Thoracic aorta (tissue), 2 donors: ENCODE measurements around the gene MGA. TPM values are rescaled to one million over a fixed set of nuclear protein-coding genes. Genes with fewer than 3 reads are reported as not detected.

Source experiments
- ATAC-seq: fragments of 150-250 bp; one replicate; pipeline ENCODE4 v1.8.0; 2017; ENCODE audit warnings: low read depth; ENCODE audit not compliant: insufficient number of reproducible peaks, low FRiP score
- DNase-seq: peaks from one replicate; pipeline ENCODE4 v3.0.0-alpha.2; 2020; ENCODE audit warnings: low spot score
- H3K27ac ChIP-seq, 2 donors: fragments of 200-600 bp; sonication (generic); 1 replicate in 1 of 2; 2 replicates in 1 of 2; pipeline ENCODE4 v1.5.1; 2016; ENCODE audit warnings: mild to moderate bottlenecking in 2 of 2, moderate library complexity in 2 of 2
- H3K27me3 ChIP-seq: fragments of 200-600 bp; sonication (generic); replicated peaks from 2 replicates; pipeline ENCODE4 v1.6.0; 2016; ENCODE audit warnings: mild to moderate bottlenecking; ENCODE audit not compliant: insufficient read depth
- H3K36me3 ChIP-seq: fragments of 200-600 bp; sonication (generic); one replicate; pipeline ENCODE4 v1.5.1; 2016
- H3K4me1 ChIP-seq, 2 donors: fragments of 200-600 bp; sonication (generic); 1 replicate in 1 of 2; 2 replicates in 1 of 2; pipeline versions ENCODE4 v1.5.1 to v1.6.0; 2016; ENCODE audit warnings: low read depth in 2 of 2, mild to moderate bottlenecking in 1 of 2; ENCODE audit not compliant: control insufficient read depth in 1 of 2
- H3K4me3 ChIP-seq: fragments of 200-600 bp; sonication (generic); 2 replicates; pipeline ENCODE4 v1.5.1; 2016; ENCODE audit warnings: mild to moderate bottlenecking
- H3K9me3 ChIP-seq: fragments of 200-600 bp; sonication (generic); 2 replicates; pipeline ENCODE4 v1.5.1; 2016
- CTCF ChIP-seq: fragments of 200-600 bp; sonication (generic); IDR thresholded peaks from one replicate; pipeline ENCODE4 v1.5.1; 2019; ENCODE audit warnings: antibody characterized with exemption
- total RNA-seq, 2 donors: library from RNA; depleted of rRNA; stranded (reverse); fragments of >200 nt; gene quantifications; one replicate each; pipeline versions ENCODE4 v1.1.0 to v1.2.3, GENCODE V29; 2016

The MGA gene
- total RNA-seq, 2 donors from 2014 or later = 32.5 to 57.2 TPM

DNA sequence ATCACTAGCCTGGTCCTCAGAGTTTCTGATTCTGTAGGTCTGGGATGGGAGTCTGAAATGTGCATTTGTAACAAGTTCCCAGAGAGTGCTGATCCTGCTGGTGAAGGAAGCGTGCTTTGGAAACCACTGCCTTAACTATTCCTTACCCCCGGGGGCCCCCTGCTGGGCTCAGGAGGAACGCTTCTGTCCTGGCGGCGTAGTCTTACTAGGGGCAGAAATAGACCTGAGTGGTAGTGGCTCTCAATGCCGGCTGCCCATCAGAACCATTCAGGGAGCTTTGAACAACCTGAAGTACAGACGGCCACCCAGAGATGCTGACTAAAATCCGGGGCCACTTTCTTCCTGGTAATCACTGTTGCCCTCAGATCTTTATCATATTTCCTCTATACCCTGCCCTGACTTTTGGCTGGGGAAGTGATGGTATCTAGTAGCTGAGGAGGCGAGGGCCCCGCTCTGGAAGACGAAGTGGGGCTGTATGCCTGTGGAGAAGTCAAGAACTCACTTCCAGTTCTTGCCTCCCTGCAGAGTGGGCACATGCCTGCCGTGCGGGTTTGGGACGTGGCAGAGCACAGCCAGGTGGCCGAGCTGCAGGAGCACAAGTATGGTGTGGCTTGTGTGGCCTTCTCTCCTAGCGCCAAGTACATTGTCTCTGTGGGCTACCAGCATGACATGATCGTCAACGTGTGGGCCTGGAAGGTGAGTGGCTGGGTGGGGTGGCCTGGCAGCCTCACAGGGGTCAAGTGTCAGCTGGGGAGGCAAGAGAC, 151.4 kb downstream of the MGA start:
- no peak overlapping the region for H3K27ac ChIP-seq
- H3K27me3 ChIP-seq = no peaks in the 10 kb centered on the region
- peaks cover 29% of the 10 kb centered on the region for H3K36me3 ChIP-seq
- peak; percentile 45 for DNase-seq
- TF ChIP-seq CTCF = peak; percentile 89
- H3K4me3 ChIP-seq = no peak overlapping the region
- no peaks in the 10 kb centered on the region for H3K9me3 ChIP-seq
- H3K4me1 ChIP-seq = no peaks in the 10 kb centered on the region
- peak; percentile 78 for ATAC-seq

DNA sequence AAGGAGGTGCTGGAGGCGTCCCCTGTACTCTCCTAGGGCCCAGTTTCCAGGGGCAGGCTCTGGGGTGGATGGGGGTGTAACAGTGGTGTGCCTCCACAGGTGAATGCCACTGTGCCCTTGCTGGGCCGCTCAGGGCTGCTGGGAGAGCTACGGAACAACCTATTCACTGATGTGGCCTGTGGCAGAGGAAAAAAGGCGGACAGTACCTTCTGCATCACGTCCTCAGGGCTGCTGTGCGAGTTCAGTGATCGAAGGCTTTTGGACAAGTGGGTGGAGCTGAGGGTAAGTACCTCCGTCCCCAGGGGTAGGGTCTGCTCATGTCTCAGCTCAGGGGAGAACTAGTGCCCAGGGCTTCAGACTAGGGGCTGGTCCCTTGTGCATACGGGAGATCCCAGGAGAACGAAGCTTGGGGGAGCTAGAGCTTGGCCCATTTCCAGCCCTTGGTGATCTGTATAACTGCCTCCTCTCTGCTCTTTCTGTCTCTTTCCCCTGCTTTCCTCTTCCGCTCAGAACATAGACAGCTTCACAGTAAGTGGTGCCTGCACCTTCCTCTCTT, 152.7 kb downstream of the MGA start:
- no peak overlapping the region for H3K27ac ChIP-seq
- H3K36me3 ChIP-seq = peaks cover 41% of the 10 kb centered on the region
- DNase-seq = no peak
- no peaks in the 10 kb centered on the region for H3K27me3 ChIP-seq
- no peak for TF ChIP-seq CTCF
- H3K9me3 ChIP-seq = no peaks in the 10 kb centered on the region
- H3K4me1 ChIP-seq = no peaks in the 10 kb centered on the region
- no peak overlapping the region for H3K4me3 ChIP-seq
- ATAC-seq = no peak

DNA sequence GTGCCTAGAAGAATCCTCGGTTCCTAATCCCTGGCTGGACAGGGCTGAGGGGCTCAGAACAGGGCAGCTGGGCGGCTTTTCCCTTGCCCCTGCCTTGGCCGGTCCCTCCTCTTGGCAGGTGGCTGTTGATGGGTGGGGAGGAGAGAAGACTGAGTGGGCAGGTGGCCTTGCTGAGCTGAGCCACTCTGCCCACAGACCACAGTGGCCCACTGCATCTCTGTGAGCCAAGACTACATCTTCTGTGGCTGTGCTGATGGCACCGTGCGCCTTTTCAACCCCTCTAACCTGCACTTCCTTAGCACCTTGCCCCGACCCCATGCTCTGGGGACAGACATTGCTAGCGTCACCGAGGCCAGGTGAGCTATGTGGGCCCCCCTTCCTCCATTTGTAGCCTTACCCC, 153.2 kb downstream of the MGA start:
- no peaks in the 10 kb centered on the region for H3K27me3 ChIP-seq
- no peaks in the 10 kb centered on the region for H3K9me3 ChIP-seq
- ATAC-seq (no peak), DNase-seq (no peak)
- H3K36me3 ChIP-seq = peaks cover 46% of the 10 kb centered on the region
- TF ChIP-seq CTCF = no peak
- H3K4me3 ChIP-seq = no peak overlapping the region
- no peak overlapping the region for H3K27ac ChIP-seq
- no peaks in the 10 kb centered on the region for H3K4me1 ChIP-seq

GRCh38 chr15:41814534-41814933, 154.3 kb downstream of the MGA start:
- no peak overlapping the region for H3K27ac ChIP-seq
- TF ChIP-seq CTCF = no peak
- ATAC-seq = no peak
- H3K27me3 ChIP-seq = no peaks in the 10 kb centered on the region
- H3K9me3 ChIP-seq = no peaks in the 10 kb centered on the region
- peaks cover 55% of the 10 kb centered on the region for H3K36me3 ChIP-seq
- H3K4me1 ChIP-seq = no peaks in the 10 kb centered on the region
- DNase-seq = no peak
- no peak overlapping the region for H3K4me3 ChIP-seq

DNA sequence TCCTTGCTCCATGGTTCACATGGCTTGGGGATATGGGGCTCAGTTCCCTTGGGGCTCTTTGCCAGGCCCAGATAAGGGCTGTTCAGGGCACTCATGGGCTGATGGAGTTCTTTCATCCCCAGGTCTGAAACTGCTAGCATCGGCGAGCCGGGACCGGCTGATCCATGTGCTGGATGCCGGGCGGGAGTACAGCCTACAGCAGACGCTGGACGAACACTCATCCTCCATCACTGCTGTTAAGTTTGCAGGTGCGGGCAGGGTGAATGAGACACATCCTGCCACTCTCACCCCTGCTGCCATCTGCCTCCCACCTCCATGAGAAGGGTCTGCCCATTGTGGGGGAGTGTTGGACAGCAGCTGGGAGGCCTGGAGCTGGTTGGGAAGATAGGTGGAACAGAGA, 156.6 kb downstream of the MGA start:
- no peaks in the 10 kb centered on the region for H3K27me3 ChIP-seq
- H3K27ac ChIP-seq = no peak overlapping the region
- no peaks in the 10 kb centered on the region for H3K9me3 ChIP-seq
- ATAC-seq (no peak), DNase-seq (no peak)
- no peak for TF ChIP-seq CTCF
- H3K4me3 ChIP-seq = no peak overlapping the region
- H3K4me1 ChIP-seq = no peaks in the 10 kb centered on the region
- H3K36me3 ChIP-seq = peaks cover 69% of the 10 kb centered on the region
